ENCODE data around the gene TMEM94. TPM values are rescaled to one million over a fixed set of nuclear protein-coding genes. Genes with fewer than 3 reads are reported as not detected.

The TMEM94 gene
- total and polyA plus RNA-seq, 2 of the 8 experiments (the other 6 are each of a cell fraction or from before 2014, with no cell fraction given): 54.8 to 69.9 TPM

DNA sequence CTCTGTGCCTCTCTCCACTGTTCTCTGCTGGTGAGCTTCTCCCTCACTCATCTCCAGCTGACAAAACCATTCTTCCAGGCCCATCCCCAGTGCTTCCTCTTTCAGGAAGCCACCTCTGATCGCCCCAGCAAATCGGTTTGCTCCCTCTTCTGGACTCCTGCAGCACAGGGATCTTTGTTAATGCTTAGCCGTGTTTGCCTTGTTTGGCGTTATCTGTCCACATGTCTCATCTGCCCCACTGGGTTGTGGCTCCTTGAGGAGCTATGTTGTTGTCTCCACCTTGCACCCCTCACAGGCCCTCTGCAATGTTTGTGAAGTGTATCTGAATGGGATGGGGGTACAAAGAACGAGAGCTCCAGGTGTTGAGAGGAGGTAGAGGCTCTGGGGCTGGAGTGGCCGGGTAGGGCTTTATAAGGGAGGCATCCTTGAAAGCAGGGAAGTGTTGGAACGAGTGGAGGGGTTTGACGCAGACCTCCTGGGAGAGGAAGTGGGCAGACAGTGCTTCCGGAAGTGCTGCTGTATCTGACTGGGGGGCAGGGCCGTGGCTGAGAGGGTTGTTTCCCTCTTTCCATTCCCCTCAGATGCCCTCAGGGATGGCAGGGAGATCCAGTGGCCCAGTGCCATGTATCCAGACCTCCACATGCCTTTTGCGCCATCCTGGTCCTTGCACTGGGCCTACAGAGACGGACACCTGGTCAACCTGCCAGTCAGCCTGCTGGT is 31.1 kb downstream of the TMEM94 start:
- DNase-seq (ENCODE audit: low read depth in 1 of 2, low spot score in 2 of 2) (no peak), FAIRE-seq (no peak)
- no peak overlapping the region for H3K27ac ChIP-seq (ENCODE audit: low read depth, low read length)
- no peaks in the 10 kb centered on the region for H3K79me2 ChIP-seq (ENCODE audit: control insufficient read depth in 1 of 2, insufficient read depth in 2 of 2, low read length in 2 of 2)
- no peak overlapping the region for H4K5ac ChIP-seq (ENCODE audit: insufficient read length, low read depth, low read length)
- no peak overlapping the region for H2AFZ ChIP-seq (ENCODE audit: low read length)
- H3K23me2 ChIP-seq (ENCODE audit: low read depth, low read length): no peaks in the 10 kb centered on the region
- H2BK12ac ChIP-seq (ENCODE audit: low read depth, low read length): no peak overlapping the region
- no peaks in the 10 kb centered on the region; the same call in 1 of the 2 replicates for H3K79me1 ChIP-seq (ENCODE audit: low read depth, low read length)
- no peak overlapping the region for H3K9ac ChIP-seq (replicated peaks in 1 of 4; ENCODE audit: extremely low read depth in 1 of 4, low read depth in 3 of 4, low read length in 3 of 4)
- H3K9me3 ChIP-seq (ENCODE audit: insufficient read depth in 2 of 2, low read depth in 1 of 2, low read length in 1 of 2): no peaks in the 10 kb centered on the region
- no peak overlapping the region for H2BK15ac ChIP-seq (ENCODE audit: low read length)
- H3K27me3 ChIP-seq (replicated peaks in 1 of 4; ENCODE audit: control insufficient read depth in 3 of 4, extremely low read depth in 1 of 4, insufficient read depth in 3 of 4, low read length in 3 of 4): no peaks in the 10 kb centered on the region
- CTCF ChIA-PET (ENCODE audit: partially characterized antibody): interaction anchor here (0.8 to 3.3 kb wide), 13 partner anchors 10 to 373 kb away, joined by 3 to 13 read pairs (median 4); no protein-coding TSS in a partner anchor
- peak overlapping the region; percentile 12; the same call in 1 of the 2 replicates for H2BK5ac ChIP-seq (ENCODE audit: low read depth, low read length)
- H4K91ac ChIP-seq (replicated peaks; ENCODE audit: insufficient read length, low read length): no peak overlapping the region
- H2AK5ac ChIP-seq (ENCODE audit: low read depth, low read length): no peak overlapping the region
- 88% methylated on average over 12 of the region's 12 CpGs; no CpG with 5 or more reads in 1 of the 2 experiments for WGBS, 2 experiments (ENCODE audit: extremely low coverage in 1 of 2, insufficient coverage in 1 of 2, insufficient read length in 1 of 2, insufficient replicate concordance in 2 of 2, low coverage in 1 of 2, low lambda C conversion rate in 2 of 2, missing lambda C conversion rate in 1 of 2)
- POLR2A ChIA-PET (ENCODE audit: partially characterized antibody): interaction anchor here (0.9 to 1.3 kb wide), 2 partner anchors 12 to 13 kb away, joined by 3 to 4 read pairs; no protein-coding TSS in a partner anchor
- H3K4me2 ChIP-seq (ENCODE audit: insufficient read depth in 1 of 2, low read depth in 2 of 2, low read length in 2 of 2): no peak overlapping the region
- no peak overlapping the region for H3K23ac ChIP-seq (ENCODE audit: insufficient read length)
- no peak overlapping the region for H3K56ac ChIP-seq (replicated peaks; ENCODE audit: insufficient read length, low read depth, low read length)
- H4K20me1 ChIP-seq (replicated peaks in 1 of 2; ENCODE audit: control insufficient read depth in 1 of 2, insufficient read depth in 2 of 2, low read length in 2 of 2): peaks cover 0 to 11% of the 10 kb centered on the region in 2 experiments
- no peak overlapping the region for H2BK120ac ChIP-seq (replicated peaks; ENCODE audit: low read depth, low read length)
- H3K14ac ChIP-seq (ENCODE audit: insufficient read length): no peak overlapping the region
- H2BK20ac ChIP-seq (ENCODE audit: low read length): no peak overlapping the region
- H3K4ac ChIP-seq (replicated peaks; ENCODE audit: insufficient read length, low read depth, low read length): no peak overlapping the region
- H3K4me1 ChIP-seq (replicated peaks in 1 of 4; ENCODE audit: control insufficient read depth in 3 of 4, insufficient read depth in 4 of 4, low read length in 3 of 4): no peaks in the 10 kb centered on the region; a peak in 1 of 7 replicates
- H3K18ac ChIP-seq (ENCODE audit: extremely low read depth, low read length): no peak overlapping the region
- no peak overlapping the region for H4K8ac ChIP-seq (ENCODE audit: extremely low read depth, insufficient read depth, low read length)
- no peak overlapping the region for H3K4me3 ChIP-seq (ENCODE audit: extremely low read depth in 1 of 4, insufficient read depth in 2 of 4, low read depth in 3 of 4, low read length in 4 of 4)
- H3K36me3 ChIP-seq (ENCODE audit: control insufficient read depth in 2 of 4, insufficient read depth in 4 of 4, low read length in 3 of 4): peaks cover 0 to 2% (median 0%) of the 10 kb centered on the region in 4 experiments; a peak in 1 of 8 replicates
- TF ChIP-seq, protein P1, sequence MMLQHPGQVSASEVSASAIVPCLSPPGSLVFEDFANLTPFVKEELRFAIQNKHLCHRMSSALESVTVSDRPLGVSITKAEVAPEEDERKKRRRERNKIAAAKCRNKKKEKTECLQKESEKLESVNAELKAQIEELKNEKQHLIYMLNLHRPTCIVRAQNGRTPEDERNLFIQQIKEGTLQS (IDR thresholded peaks at IDR 0.05; ENCODE audit: insufficient read depth, low read depth, low read length): no peak
- no peak for TF ChIP-seq RAD21 (IDR thresholded peaks at IDR 0.05 in 1 of 2, conservative IDR thresholded peaks at IDR 0.05 in 1 of 2; ENCODE audit: low read depth in 2 of 2, low read length in 2 of 2)
- TF ChIP-seq NRF1 (IDR thresholded peaks at IDR 0.05; ENCODE audit: low read depth, low read length): no peak
- TF ChIP-seq, protein P2, sequence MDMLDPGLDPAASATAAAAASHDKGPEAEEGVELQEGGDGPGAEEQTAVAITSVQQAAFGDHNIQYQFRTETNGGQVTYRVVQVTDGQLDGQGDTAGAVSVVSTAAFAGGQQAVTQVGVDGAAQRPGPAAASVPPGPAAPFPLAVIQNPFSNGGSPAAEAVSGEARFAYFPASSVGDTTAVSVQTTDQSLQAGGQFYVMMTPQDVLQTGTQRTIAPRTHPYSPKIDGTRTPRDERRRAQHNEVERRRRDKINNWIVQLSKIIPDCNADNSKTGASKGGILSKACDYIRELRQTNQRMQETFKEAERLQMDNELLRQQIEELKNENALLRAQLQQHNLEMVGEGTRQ (IDR thresholded peaks at IDR 0.05; ENCODE audit: low read length): no peak
- no peak for TF ChIP-seq BRCA1 (IDR thresholded peaks at IDR 0.05; ENCODE audit: low read depth, low read length)
- TF ChIP-seq TAF1 (IDR thresholded peaks at IDR 0.05; ENCODE audit: low read depth, low read length): no peak
- no peak for TF ChIP-seq EP300 (IDR thresholded peaks at IDR 0.05; ENCODE audit: borderline replicate concordance in 1 of 2, low read depth in 2 of 2, low read length in 2 of 2)
- no peak for TF ChIP-seq EZH2 (IDR thresholded peaks at IDR 0.05; ENCODE audit: low read depth, low read length, severe bottlenecking)
- TF ChIP-seq PHF8 (conservative IDR thresholded peaks at IDR 0.05; ENCODE audit: low read depth, low read length): no peak

Measured in H1 (cell line).